ENCODE results near the gene PRG2. TPM values are rescaled to one million over a fixed set of nuclear protein-coding genes. Genes with fewer than 3 reads are reported as not detected.
A peak's percentile ranks its signal among the peaks of the same experiment; 100 is the strongest.

Gene PRG2
- total and polyA plus RNA-seq, 2 of the 13 experiments (the other 11 are each of a cell fraction or from before 2014, with no cell fraction given), result not detected

GRCh38 chr11:57408771-57409170 is 18.3 kb upstream of the PRG2 start:
- H3K4me1 ChIP-seq (ENCODE audit: insufficient read depth, low read length), result no peaks in the 10 kb centered on the region
- no peak overlapping the region for H3K9ac ChIP-seq (ENCODE audit: insufficient read depth, low read depth, low read length)
- no peak overlapping the region for H2AFZ ChIP-seq (ENCODE audit: low read length)
- no peaks in the 10 kb centered on the region for H4K20me1 ChIP-seq (ENCODE audit: insufficient read depth, low read length)
- BruUV-seq (replicated peaks), result no TSS peak
- intact Hi-C loops (cut with micrococcal nuclease; ENCODE audit: unreplicated experiment) (no loop called here), in situ Hi-C loops (cut with HindIII; ENCODE audit: extremely low pct_ligation_motif_present, low pct_unique_long_range_greater_than_20kb) (no loop called here)
- FAIRE-seq (no peak), ATAC-seq (no peak), DNase-seq (ENCODE audit: low spot score) (no peak)
- ChIA-PET CTCF (ENCODE audit: low intra/inter-chr PET ratio, low total read pairs) (no interaction called here), POLR2A (no interaction called here)
- no peak overlapping the region for H3K4me2 ChIP-seq (ENCODE audit: low read depth, low read length)
- peaks cover 0 to 6% of the 10 kb centered on the region in 2 experiments; a peak in 2 of 5 replicates for H3K27me3 ChIP-seq (ENCODE audit: control insufficient read depth in 1 of 2, insufficient read depth in 2 of 2, low read length in 2 of 2)
- TF ChIP-seq TAF15 (IDR thresholded peaks at IDR 0.05; ENCODE audit: low read depth, low read length, poor library complexity, severe bottlenecking) (no peak), ZSCAN22 (CRISPR knock-in tag; IDR thresholded peaks at IDR 0.05) (no peak), SKI (IDR thresholded peaks at IDR 0.05; ENCODE audit: partially characterized antibody) (no peak), BORCS8-MEF2B (CRISPR knock-in tag; IDR thresholded peaks at IDR 0.05) (no peak), HOXA9 (CRISPR knock-in tag; IDR thresholded peaks at IDR 0.05; ENCODE audit: borderline replicate concordance) (no peak), KAT8 (CRISPR knock-in tag; IDR thresholded peaks at IDR 0.05) (no peak), ZNF616 (CRISPR knock-in tag; IDR thresholded peaks at IDR 0.05; ENCODE audit: low read depth) (no peak)
- no peaks in the 10 kb centered on the region for H3K79me2 ChIP-seq (ENCODE audit: insufficient read depth, low read length)
- H3K27ac ChIP-seq (ENCODE audit: extremely low read length, insufficient read depth, low read length), result no peak overlapping the region
- WGBS (ENCODE audit: low lambda C conversion rate), result 20% methylated on average over 1 of the region's 2 CpGs
- H3K9me3 ChIP-seq (ENCODE audit: low read length), result no peaks in the 10 kb centered on the region
- no peak overlapping the region for H3K4me3 ChIP-seq (replicated peaks in 1 of 3; ENCODE audit: insufficient read depth in 1 of 3, low read depth in 2 of 3, low read length in 3 of 3)
- no peaks in the 10 kb centered on the region for H3K36me3 ChIP-seq (replicated peaks in 1 of 2; ENCODE audit: control insufficient read depth in 1 of 2, insufficient read depth in 2 of 2, low read length in 2 of 2)

GRCh38 chr11:57407941-57408475 is 17.6 kb upstream of the PRG2 start:
- DNase-seq (ENCODE audit: low spot score) (no peak), ATAC-seq (no peak), FAIRE-seq (no peak)
- H3K9ac ChIP-seq (ENCODE audit: insufficient read depth, low read depth, low read length), result no peak overlapping the region
- no peaks in the 10 kb centered on the region for H3K9me3 ChIP-seq (ENCODE audit: low read length)
- 70% methylated on average over 8 of the region's 8 CpGs for WGBS (ENCODE audit: low lambda C conversion rate)
- no peaks in the 10 kb centered on the region for H3K79me2 ChIP-seq (ENCODE audit: insufficient read depth, low read length)
- intact Hi-C loops (cut with micrococcal nuclease; ENCODE audit: unreplicated experiment), result no loop called here
- ChIA-PET CTCF (ENCODE audit: low intra/inter-chr PET ratio, low total read pairs) (no interaction called here), POLR2A (no interaction called here)
- no peak for TF ChIP-seq ZNF512 (CRISPR knock-in tag; IDR thresholded peaks at IDR 0.05)
- no peak for TF ChIP-seq HHEX (CRISPR knock-in tag; IDR thresholded peaks at IDR 0.05)
- TF ChIP-seq ZNF629 (CRISPR knock-in tag; conservative IDR thresholded peaks at IDR 0.05), result peak; percentile 49
- TF ChIP-seq RFX5 (IDR thresholded peaks at IDR 0.05; ENCODE audit: low read depth, low read length), result no peak
- no peak for TF ChIP-seq MXI1 (IDR thresholded peaks at IDR 0.05; ENCODE audit: borderline replicate concordance, low read depth, low read length)
- in situ Hi-C loops (cut with HindIII; ENCODE audit: extremely low pct_ligation_motif_present, low pct_unique_long_range_greater_than_20kb), result no loop called here
- no peaks in the 10 kb centered on the region for H3K4me1 ChIP-seq (ENCODE audit: insufficient read depth, low read length)
- no peaks in the 10 kb centered on the region for H3K36me3 ChIP-seq (replicated peaks in 1 of 2; ENCODE audit: control insufficient read depth in 1 of 2, insufficient read depth in 2 of 2, low read length in 2 of 2)
- peaks cover 0 to 6% of the 10 kb centered on the region in 2 experiments; a peak in 2 of 5 replicates for H3K27me3 ChIP-seq (ENCODE audit: control insufficient read depth in 1 of 2, insufficient read depth in 2 of 2, low read length in 2 of 2)
- no peak overlapping the region for H2AFZ ChIP-seq (ENCODE audit: low read length)
- no peak overlapping the region for H3K4me3 ChIP-seq (replicated peaks in 1 of 3; ENCODE audit: insufficient read depth in 1 of 3, low read depth in 2 of 3, low read length in 3 of 3)
- BruUV-seq (replicated peaks), result no TSS peak
- H3K4me2 ChIP-seq (ENCODE audit: low read depth, low read length), result no peak overlapping the region
- H4K20me1 ChIP-seq (ENCODE audit: insufficient read depth, low read length), result no peaks in the 10 kb centered on the region
- no peak overlapping the region for H3K27ac ChIP-seq (ENCODE audit: extremely low read length, insufficient read depth, low read length)
